Small intestine (tissue), 7 donors: ENCODE data around the gene MTA3. TPM values are rescaled to one million over a fixed set of nuclear protein-coding genes. Genes with fewer than 3 reads are reported as not detected.
"Not testable (repeated sequence)": the region's sequence is repeated elsewhere in the genome, so short reads cannot be mapped to it uniquely, and the experiment has no call there.

ENCODE experiments used
- DNase-seq, 2 donors: peaks; one replicate each; pipeline versions ENCODE4 v3.0.0 to v3.0.0-alpha.2; 2013
- FAIRE-seq: peaks from 2 replicates; lab custom pipeline; 2012; peaks lifted over from hg19 to GRCh38; lab: Jason Lieb, UNC
- H3K27ac ChIP-seq, 3 donors: one replicate each; pipeline ENCODE4 v1.5.1; 2013; ENCODE audit warnings: low read length in 2 of 3, mild to moderate bottlenecking in 2 of 3, control low read depth in 1 of 3, inconsistent platforms in 1 of 3, low read depth in 1 of 3, moderate library complexity in 1 of 3
- H3K27me3 ChIP-seq, 3 donors: one replicate each; pipeline ENCODE4 v1.6.1; 2013; ENCODE audit warnings: low read length in 3 of 3, inconsistent platforms in 1 of 3; ENCODE audit not compliant: control insufficient read depth in 3 of 3, insufficient read depth in 3 of 3
- H3K36me3 ChIP-seq, 3 donors: one replicate each; pipeline ENCODE4 v1.6.1; 2013; ENCODE audit warnings: low read length in 3 of 3, inconsistent platforms in 1 of 3, low read depth in 1 of 3, mild to moderate bottlenecking in 1 of 3, moderate library complexity in 1 of 3; ENCODE audit not compliant: control insufficient read depth in 3 of 3, insufficient read depth in 2 of 3
- H3K4me1 ChIP-seq, 3 donors: one replicate each; pipeline ENCODE4 v1.6.1; 2013; ENCODE audit warnings: low read length in 2 of 3, inconsistent platforms in 1 of 3, low read depth in 1 of 3, mild to moderate bottlenecking in 1 of 3, moderate library complexity in 1 of 3; ENCODE audit not compliant: control insufficient read depth in 3 of 3, insufficient read depth in 2 of 3
- H3K4me3 ChIP-seq, 3 donors: one replicate each; pipeline ENCODE4 v1.5.1; 2013; ENCODE audit warnings: low read length in 3 of 3, control low read depth in 1 of 3, inconsistent platforms in 1 of 3, low read depth in 1 of 3, mild to moderate bottlenecking in 1 of 3, moderate library complexity in 1 of 3
- H3K9me3 ChIP-seq, 2 donors: one replicate each; pipeline ENCODE4 v1.6.1; 2013; ENCODE audit warnings: low read depth in 1 of 2, low read length in 1 of 2; ENCODE audit not compliant: control insufficient read depth in 2 of 2, insufficient read depth in 1 of 2
- WGBS, 3 donors: extraction: QIAGEN DNeasy Blood & Tissue Kit; methylation state at CpG; one replicate each; pipeline ENCODE4 v1.1.7; 2013; 5-methylcytosine and 5-hydroxymethylcytosine counted together
- polyA plus RNA-seq, 4 donors: library from polyadenylated mRNA; stranded (reverse) in 3 of 4; unstranded in 1 of 4; fragments of 200-250 nt in 3 of 4; fragments of 120-200 nt in 1 of 4; gene quantifications; one replicate each; pipeline versions ENCODE4 v1.2.1 to v1.2.3, GENCODE V29; 2013
- donor health status: healthy with polysubstance abuse.
- donor health status: control.
- donor health status: control.
- donor health status: Bipolar disorder and iron deficiency.
- donor health status: healthy.

The MTA3 gene
- polyA plus RNA-seq, 4 donors: 16.6 to 41.1 (median 27.3) TPM

GRCh38 chr2:42569116-42569711, 782 bp downstream of the MTA3 start:
- H3K27me3 ChIP-seq: no peaks in the 10 kb centered on the region
- peak overlapping the region; percentile 89 to 92 (median 89) for H3K4me3 ChIP-seq
- H3K27ac ChIP-seq: peak overlapping the region; percentile 75 to 88 (median 83)
- WGBS, 3 donors: 3 to 5% (median 4%) methylated on average over 16 to 20 of the region's 20 CpGs
- no peaks in the 10 kb centered on the region for H3K9me3 ChIP-seq
- FAIRE-seq: no peak
- peak; percentile 31 to 66 for DNase-seq
- peaks cover 0 to 24% (median 0%) of the 10 kb centered on the region in 3 donors for H3K36me3 ChIP-seq
- H3K4me1 ChIP-seq: peaks cover 0 to 23% (median 0%) of the 10 kb centered on the region in 3 donors

GRCh38 chr2:42569883-42570282, 1.5 kb downstream of the MTA3 start:
- Histone ChIP-seq H3K27me3 (no peaks in the 10 kb centered on the region), H3K4me3 (peak overlapping the region in 2 of 3 donors; percentile 89 to 92), H3K4me1 (peaks cover 0 to 23% (median 0%) of the 10 kb centered on the region in 3 donors), H3K36me3 (peaks cover 0 to 30% (median 3%) of the 10 kb centered on the region in 3 donors), H3K9me3 (no peaks in the 10 kb centered on the region), H3K27ac (peak overlapping the region in 1 of 3 donors; percentile 83)
- FAIRE-seq (no peak), DNase-seq (peak; percentile 41 to 48)
- WGBS, 3 donors: 21 to 44% (median 31%) methylated on average over 4 of the region's 4 CpGs

- FAIRE-seq (no peak), DNase-seq (no peak)
- Histone ChIP-seq H3K27me3 (no peaks in the 10 kb centered on the region), H3K4me3 (no peak overlapping the region), H3K27ac (no peak overlapping the region), H3K4me1 (peaks cover 0 to 16% (median 0%) of the 10 kb centered on the region in 3 donors), H3K36me3 (peaks cover 0 to 39% (median 5%) of the 10 kb centered on the region in 3 donors), H3K9me3 (no peaks in the 10 kb centered on the region)
- WGBS, 3 donors: 90 to 93% (median 91%) methylated on average over 10 of the region's 10 CpGs
Measured at GRCh38 chr2:42572297-42573081, 4.1 kb downstream of the MTA3 start.

GRCh38 chr2:42573256-42573655, 4.8 kb downstream of the MTA3 start:
- WGBS, 3 donors: 95 to 97% (median 97%) methylated on average over 2 of the region's 2 CpGs
- Histone ChIP-seq H3K36me3 (peaks cover 0 to 41% (median 5%) of the 10 kb centered on the region in 3 donors), H3K4me1 (peaks cover 0 to 10% (median 0%) of the 10 kb centered on the region in 3 donors)

GRCh38 chr2:42575458-42576064, 7.1 kb downstream of the MTA3 start:
- DNase-seq: no peak
- no peaks in the 10 kb centered on the region for H3K27me3 ChIP-seq
- H3K4me3 ChIP-seq: no peak overlapping the region
- 70 to 89% (median 78%) methylated on average over 3 of the region's 3 CpGs for WGBS, 3 donors
- FAIRE-seq: no peak
- H3K4me1 ChIP-seq: no peaks in the 10 kb centered on the region
- H3K27ac ChIP-seq: no peak overlapping the region
- H3K36me3 ChIP-seq: peaks cover 0 to 51% (median 8%) of the 10 kb centered on the region in 3 donors
- H3K9me3 ChIP-seq: no peaks in the 10 kb centered on the region

More at GRCh38 chr2:42573256-42573655, 4.8 kb downstream of the MTA3 start:
- DNase-seq: no peak
- Histone ChIP-seq H3K27me3 (no peaks in the 10 kb centered on the region), H3K9me3 (no peaks in the 10 kb centered on the region), H3K4me3 (no peak overlapping the region), H3K27ac (no peak overlapping the region)
- no peak for FAIRE-seq

- Histone ChIP-seq H3K4me1 (no peaks in the 10 kb centered on the region), H3K27me3 (no peaks in the 10 kb centered on the region), H3K36me3 (peaks cover 0 to 47% (median 11%) of the 10 kb centered on the region in 3 donors), H3K9me3 (no peaks in the 10 kb centered on the region), H3K4me3 (no peak overlapping the region), H3K27ac (no peak overlapping the region)
- DNase-seq (no peak), FAIRE-seq (no peak)
- WGBS, 3 donors: 76 to 88% (median 85%) methylated on average over 2 of the region's 2 CpGs
Measured at GRCh38 chr2:42578621-42579020, 10.2 kb downstream of the MTA3 start.

GRCh38 chr2:42581257-42581656, 12.8 kb downstream of the MTA3 start:
- Histone ChIP-seq H3K4me1 (no peaks in the 10 kb centered on the region), H3K9me3 (no peaks in the 10 kb centered on the region), H3K36me3 (peaks cover 0 to 54% (median 8%) of the 10 kb centered on the region in 3 donors), H3K27ac (no peak overlapping the region), H3K4me3 (no peak overlapping the region), H3K27me3 (no peaks in the 10 kb centered on the region)
- WGBS, 3 donors: 95 to 97% (median 97%) methylated on average over 6 of the region's 6 CpGs
- FAIRE-seq (no peak), DNase-seq (no peak)

GRCh38 chr2:42584628-42585027, 16.2 kb downstream of the MTA3 start:
- WGBS, 3 donors: 92 to 100% (median 98%) methylated on average over 3 of the region's 3 CpGs
- not testable (repeated sequence) for H3K9me3 ChIP-seq, H3K27ac ChIP-seq, FAIRE-seq, DNase-seq, H3K27me3 ChIP-seq, H3K4me1 ChIP-seq, H3K4me3 ChIP-seq
- H3K36me3 ChIP-seq: peaks cover 0 to 51% (median 3%) of the 10 kb centered on the region in 3 donors
